WERI-Rb-1 (cell line): ENCODE data around the gene PHLDA2.

ENCODE experiments used
- DNase-seq: peaks from one replicate; pipeline ENCODE4 v3.0.0-alpha.2; 2020
- H3K27ac ChIP-seq: fragments of 250-450 bp; sonication (Bioruptor Pico); 2 replicates; pipeline ENCODE4 v1.5.1; 2020; ENCODE audit warnings: mild to moderate bottlenecking, moderate library complexity
- H3K27me3 ChIP-seq: fragments of 250-450 bp; sonication (Bioruptor Pico); 2 replicates; pipeline ENCODE4 v1.5.1; 2021; ENCODE audit warnings: mild to moderate bottlenecking, low read depth, moderate library complexity; ENCODE audit not compliant: insufficient read depth, severe bottlenecking
- H3K36me3 ChIP-seq: fragments of 250-450 bp; sonication (Bioruptor Pico); 2 replicates; pipeline ENCODE4 v1.5.1; 2020; ENCODE audit warnings: mild to moderate bottlenecking, moderate library complexity
- H3K4me3 ChIP-seq: 2 replicates; pipeline ENCODE4 v1.5.1; 2011; ENCODE audit warnings: low read depth, mild to moderate bottlenecking, control low read depth, low read length
- H3K9me3 ChIP-seq: fragments of 250-450 bp; sonication (Bioruptor Pico); 2 replicates; pipeline ENCODE4 v1.5.1; 2021; ENCODE audit warnings: mild to moderate bottlenecking, moderate library complexity; ENCODE audit not compliant: severe bottlenecking
- CTCF ChIP-seq: IDR thresholded peaks from 2 replicates; pipeline ENCODE4 v1.5.1; 2011; ENCODE audit warnings: low read depth, mild to moderate bottlenecking, control low read depth, inconsistent platforms, low read length

Gene PHLDA2

GRCh38 chr11:2916114-2916891 is 12.9 kb downstream of the PHLDA2 start:
- no peak for TF ChIP-seq CTCF
- DNase-seq, result no peak
- H3K36me3 ChIP-seq, result no peaks in the 10 kb centered on the region
- H3K4me3 ChIP-seq, result no peak overlapping the region
- no peaks in the 10 kb centered on the region for H3K9me3 ChIP-seq
- H3K27ac ChIP-seq, result no peak overlapping the region
- H3K27me3 ChIP-seq, result no peaks in the 10 kb centered on the region

GRCh38 chr11:2915473-2915872 is 13.7 kb downstream of the PHLDA2 start:
- Histone ChIP-seq H3K27ac (no peak overlapping the region), H3K27me3 (no peaks in the 10 kb centered on the region), H3K9me3 (no peaks in the 10 kb centered on the region), H3K4me3 (no peak overlapping the region), H3K36me3 (no peaks in the 10 kb centered on the region)
- no peak for DNase-seq
- TF ChIP-seq CTCF, result no peak

GRCh38 chr11:2914455-2915195 is 14.6 kb downstream of the PHLDA2 start:
- no peaks in the 10 kb centered on the region for H3K27me3 ChIP-seq
- no peaks in the 10 kb centered on the region for H3K36me3 ChIP-seq
- no peak for DNase-seq
- no peaks in the 10 kb centered on the region for H3K9me3 ChIP-seq
- no peak overlapping the region for H3K27ac ChIP-seq
- H3K4me3 ChIP-seq, result no peak overlapping the region
- TF ChIP-seq CTCF, result no peak

GRCh38 chr11:2913776-2914175 is 15.4 kb downstream of the PHLDA2 start:
- H3K4me3 ChIP-seq, result no peak overlapping the region
- DNase-seq, result no peak
- H3K9me3 ChIP-seq, result no peaks in the 10 kb centered on the region
- no peaks in the 10 kb centered on the region for H3K27me3 ChIP-seq
- H3K36me3 ChIP-seq, result no peaks in the 10 kb centered on the region
- H3K27ac ChIP-seq, result no peak overlapping the region
- no peak for TF ChIP-seq CTCF

GRCh38 chr11:2913019-2913431 is 16.2 kb downstream of the PHLDA2 start:
- H3K9me3 ChIP-seq, result no peaks in the 10 kb centered on the region
- H3K27ac ChIP-seq, result no peak overlapping the region
- H3K27me3 ChIP-seq, result no peaks in the 10 kb centered on the region
- DNase-seq, result no peak
- H3K36me3 ChIP-seq, result no peaks in the 10 kb centered on the region
- no peak overlapping the region for H3K4me3 ChIP-seq
- TF ChIP-seq CTCF, result no peak
